Thyroid gland (tissue), 4 donors: ENCODE results near the gene NELFA.
A peak's percentile ranks its signal among the peaks of the same experiment; 100 is the strongest.

Source experiments
- POLR2A ChIP-seq, 2 donors: fragments of 450-650 bp; IDR thresholded peaks; one replicate each; pipeline ENCODE4 v1.6.1; 2017; ENCODE audit warnings: antibody characterized with exemption in 2 of 2, mild to moderate bottlenecking in 2 of 2, moderate library complexity in 1 of 2
- TF ChIP-seq, protein P1 (sequence below), 6 experiments: fragments of 200-600 bp in 3 of 6; fragments of 450-650 bp in 3 of 6; sonication (generic) in 3 of 6; IDR thresholded peaks; one replicate each; pipeline ENCODE4 v1.5.1; 2016 to 2019; ENCODE audit warnings: antibody characterized with exemption in 6 of 6, mild to moderate bottlenecking in 2 of 6, inconsistent platforms in 1 of 6, moderate library complexity in 1 of 6

DNA sequence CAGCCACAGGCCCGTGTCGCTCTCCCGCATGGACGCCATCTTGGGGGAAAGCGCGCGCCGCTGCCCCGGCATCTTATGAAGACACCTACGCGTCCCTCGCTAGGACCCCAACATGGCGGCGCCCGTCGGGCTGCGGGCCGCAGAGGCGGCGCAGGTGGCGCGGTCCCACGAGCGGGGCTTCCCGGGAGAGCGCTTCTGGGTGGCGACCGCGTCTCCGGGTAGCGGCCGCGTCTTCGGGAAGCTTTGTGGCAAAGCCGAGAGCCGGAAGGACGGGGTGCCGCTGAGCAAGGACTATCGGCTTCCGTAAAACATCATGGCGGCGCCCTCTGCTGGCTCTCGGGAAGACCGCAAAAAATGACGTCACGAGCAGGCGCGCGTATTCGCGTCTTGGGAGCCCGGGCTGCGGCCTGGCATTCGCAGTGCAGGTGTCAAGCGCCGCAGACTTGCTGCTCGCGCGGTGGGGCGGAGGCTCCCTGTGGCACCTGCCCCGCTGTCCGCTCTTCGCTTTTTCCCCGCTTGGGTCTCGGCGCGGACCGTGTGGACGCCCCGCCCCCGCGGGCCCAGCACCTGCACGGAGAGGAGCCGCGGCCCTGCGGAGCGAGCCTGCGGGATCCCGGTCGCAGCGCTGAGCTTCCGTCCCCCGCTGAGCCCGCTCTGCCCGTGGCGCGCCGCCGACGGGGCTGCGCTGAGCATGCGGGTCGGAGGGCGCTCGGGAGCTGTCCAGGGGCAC lies at the start of gene NELFA:
- peak; percentile 7 to 90 for TF ChIP-seq POLR2A (IDR thresholded peaks at IDR 0.05)
- TF ChIP-seq, protein P1, sequence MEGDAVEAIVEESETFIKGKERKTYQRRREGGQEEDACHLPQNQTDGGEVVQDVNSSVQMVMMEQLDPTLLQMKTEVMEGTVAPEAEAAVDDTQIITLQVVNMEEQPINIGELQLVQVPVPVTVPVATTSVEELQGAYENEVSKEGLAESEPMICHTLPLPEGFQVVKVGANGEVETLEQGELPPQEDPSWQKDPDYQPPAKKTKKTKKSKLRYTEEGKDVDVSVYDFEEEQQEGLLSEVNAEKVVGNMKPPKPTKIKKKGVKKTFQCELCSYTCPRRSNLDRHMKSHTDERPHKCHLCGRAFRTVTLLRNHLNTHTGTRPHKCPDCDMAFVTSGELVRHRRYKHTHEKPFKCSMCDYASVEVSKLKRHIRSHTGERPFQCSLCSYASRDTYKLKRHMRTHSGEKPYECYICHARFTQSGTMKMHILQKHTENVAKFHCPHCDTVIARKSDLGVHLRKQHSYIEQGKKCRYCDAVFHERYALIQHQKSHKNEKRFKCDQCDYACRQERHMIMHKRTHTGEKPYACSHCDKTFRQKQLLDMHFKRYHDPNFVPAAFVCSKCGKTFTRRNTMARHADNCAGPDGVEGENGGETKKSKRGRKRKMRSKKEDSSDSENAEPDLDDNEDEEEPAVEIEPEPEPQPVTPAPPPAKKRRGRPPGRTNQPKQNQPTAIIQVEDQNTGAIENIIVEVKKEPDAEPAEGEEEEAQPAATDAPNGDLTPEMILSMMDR (IDR thresholded peaks at IDR 0.05) = peak in 4 of 6 experiments; percentile 31 to 61 (median 50)
